ENCODE data around the gene EEF2.
A peak's percentile ranks its signal among the peaks of the same experiment; 100 is the strongest.

The EEF2 gene

DNA sequence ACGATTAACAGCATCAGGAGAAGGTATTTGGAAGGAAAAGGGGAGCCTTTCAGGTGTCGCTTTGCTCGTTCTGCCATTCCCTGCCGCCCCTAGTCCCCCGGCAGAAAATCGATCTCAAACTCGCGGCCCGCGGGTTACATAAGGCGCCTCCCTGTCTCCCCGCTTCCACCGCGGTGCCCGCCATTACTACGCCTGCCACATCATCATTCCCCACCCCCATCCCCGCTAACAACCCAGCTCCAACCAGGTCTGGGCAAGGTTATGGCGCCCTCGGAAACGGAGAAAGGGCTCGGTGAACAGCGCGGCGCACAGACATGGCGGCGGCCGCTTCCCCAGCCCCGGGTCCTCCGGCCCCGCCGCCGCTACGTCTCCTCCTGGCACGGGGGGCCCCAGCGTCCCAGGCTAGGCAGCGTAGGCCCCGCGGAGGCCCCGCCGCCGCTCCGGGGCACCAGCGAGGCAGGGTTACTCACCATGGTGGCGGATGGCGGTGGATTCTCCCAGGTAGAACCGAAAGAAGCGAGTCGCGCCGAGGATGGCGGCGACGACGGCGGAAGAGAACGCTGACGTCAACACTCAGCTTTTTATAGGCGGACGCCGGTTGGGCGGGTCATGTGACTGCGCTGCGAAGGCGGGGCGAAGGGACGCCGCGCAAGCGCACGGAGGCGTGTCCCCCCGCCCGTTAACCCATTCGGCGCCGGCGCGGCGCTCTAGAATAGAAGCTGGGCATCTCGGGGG is at the start of gene EEF2:
Gene EEF2, minus strand, starts transcription at position 556 of the 735 bp plus-strand sequence. Its CDS starts 83 bp downstream, at position 473.
- DNase-seq (ENCODE audit: low read depth in 2 of 2), result peak; percentile 85 to 86

DNA sequence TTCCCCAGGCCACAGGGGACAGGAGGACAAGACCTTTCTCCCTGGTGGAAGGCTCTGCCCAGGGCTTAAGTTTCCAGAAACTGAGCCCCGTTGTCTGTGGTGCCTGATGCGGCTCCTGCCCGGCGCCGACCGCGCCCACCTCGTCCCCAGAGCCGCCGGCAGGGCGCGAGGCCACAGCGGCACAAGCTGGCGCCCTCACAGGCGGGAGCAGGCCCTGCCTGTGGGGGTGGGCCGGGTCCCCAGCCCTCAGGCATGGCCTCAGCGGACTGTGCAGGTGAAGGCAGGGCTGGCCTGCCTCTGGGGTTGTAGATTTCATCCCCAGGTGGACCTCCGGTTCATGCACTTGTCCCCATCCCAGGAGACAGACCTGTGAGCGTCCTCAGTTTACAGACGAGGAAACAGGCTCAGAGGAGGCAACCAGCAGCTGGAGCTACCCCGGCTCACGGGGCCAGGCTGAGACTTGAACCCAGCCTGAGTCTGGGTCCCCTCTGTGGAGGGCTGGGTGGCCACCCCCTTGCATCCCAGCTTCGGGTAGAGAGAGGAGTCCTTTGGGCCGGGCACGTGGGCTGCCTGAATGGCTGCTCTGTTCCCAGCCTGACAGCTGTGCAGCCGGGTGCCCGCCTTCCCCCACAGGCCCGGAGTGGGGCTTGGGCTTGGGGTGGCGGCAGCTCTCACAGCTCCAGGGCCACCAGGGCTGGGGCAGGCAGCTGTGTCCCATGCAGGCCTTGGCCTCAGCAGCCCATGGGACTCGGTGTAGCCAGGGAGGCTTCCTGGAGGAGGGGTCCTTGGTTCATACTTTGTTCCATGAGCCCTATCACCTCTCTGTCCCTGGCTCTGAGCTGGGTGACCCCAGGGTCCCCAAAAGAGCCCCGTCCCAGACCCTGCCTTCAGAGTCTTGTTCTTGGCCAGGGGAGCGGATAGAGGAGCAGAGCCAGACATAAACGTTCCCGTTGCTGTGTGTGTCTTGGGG is 49.1 kb upstream of the EEF2 start:
- no peak for DNase-seq (ENCODE audit: low read depth in 2 of 2)

DNA sequence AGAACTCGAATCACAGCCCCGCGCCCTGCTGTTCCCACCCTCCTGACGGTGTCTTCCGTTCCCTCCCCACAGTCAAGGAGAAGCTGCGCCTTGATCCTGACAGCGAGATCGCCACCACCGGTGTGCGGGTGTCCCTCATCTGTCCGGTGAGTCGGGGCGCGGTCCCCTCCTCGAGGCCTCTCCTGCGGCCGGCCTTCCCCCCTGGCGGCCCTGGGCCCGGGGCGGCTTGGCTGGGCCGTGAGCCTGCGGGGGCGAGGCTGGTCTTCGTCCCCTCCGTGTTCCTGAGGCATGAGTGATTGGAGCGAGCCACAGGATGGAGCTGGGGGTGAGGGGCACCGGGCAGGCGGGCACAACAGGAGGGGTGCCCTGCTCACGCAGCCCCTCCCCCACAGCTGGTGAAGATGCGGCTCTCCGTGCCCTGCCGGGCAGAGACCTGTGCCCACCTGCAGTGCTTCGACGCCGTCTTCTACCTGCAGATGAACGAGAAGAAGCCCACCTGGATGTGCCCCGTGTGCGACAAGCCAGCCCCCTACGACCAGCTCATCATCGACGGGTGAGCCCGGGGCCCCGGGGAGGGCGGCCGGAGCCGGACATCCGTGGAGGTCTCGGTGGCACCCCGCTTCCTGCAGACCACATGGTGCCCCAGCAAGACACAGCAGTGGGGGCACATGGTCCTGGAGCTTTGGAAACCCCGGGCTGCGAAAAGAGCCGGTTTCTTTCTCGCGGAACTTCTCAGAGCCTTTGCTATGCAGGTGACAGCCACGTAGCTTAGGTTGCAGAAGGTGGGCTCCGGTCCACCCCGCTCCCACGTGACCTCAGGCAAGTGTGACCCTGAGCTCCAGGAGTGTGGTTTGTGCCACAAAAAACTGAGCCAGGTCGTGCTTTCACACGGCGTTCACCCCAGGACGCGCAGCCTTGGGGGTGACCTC is 48.0 kb upstream of the EEF2 start:
- DNase-seq (ENCODE audit: low read depth in 2 of 2), result no peak

DNA sequence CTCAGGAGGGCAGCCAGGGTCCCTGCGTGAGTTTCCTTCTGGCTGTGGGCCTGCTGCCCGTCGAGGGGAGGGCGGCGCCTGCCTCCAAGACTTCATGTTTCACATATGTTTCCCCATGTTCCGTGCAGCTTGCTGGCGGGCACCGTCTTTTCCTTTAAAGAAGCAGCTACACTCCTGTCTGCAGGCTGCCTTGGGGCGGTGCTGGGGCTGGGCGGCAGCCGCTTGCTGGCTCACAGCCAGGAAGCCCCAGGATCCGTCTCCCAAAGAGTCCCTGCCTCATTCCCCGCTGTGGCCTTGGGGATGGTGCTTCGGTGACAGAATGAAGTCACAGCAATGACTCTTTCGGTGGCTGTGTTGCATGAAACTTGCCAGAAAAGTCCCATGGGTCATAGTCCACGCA is 47.2 kb upstream of the EEF2 start:
- no peak for DNase-seq (ENCODE audit: low read depth in 2 of 2)

DNA sequence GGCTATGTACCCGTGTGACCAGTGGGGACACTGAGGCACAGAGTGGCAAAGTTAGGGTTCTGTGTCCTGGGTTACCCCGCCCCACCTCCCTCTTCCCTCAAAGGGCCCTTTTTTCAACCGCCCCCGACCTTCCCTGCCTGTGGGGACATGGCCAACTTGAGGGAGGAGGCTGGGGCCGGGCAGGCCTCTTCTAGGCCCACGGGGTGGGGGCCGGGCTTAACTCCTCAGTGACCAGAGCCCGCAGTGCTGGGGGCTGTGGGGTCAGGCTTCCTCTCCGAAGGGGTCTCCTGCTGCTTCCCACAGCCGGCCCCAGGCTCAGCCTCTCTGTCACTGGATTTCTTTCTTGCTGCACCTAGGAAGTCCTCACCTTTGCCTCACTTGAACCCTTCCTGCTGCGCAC is 46.2 kb upstream of the EEF2 start:
- no peak for DNase-seq (ENCODE audit: low read depth in 2 of 2)

DNA sequence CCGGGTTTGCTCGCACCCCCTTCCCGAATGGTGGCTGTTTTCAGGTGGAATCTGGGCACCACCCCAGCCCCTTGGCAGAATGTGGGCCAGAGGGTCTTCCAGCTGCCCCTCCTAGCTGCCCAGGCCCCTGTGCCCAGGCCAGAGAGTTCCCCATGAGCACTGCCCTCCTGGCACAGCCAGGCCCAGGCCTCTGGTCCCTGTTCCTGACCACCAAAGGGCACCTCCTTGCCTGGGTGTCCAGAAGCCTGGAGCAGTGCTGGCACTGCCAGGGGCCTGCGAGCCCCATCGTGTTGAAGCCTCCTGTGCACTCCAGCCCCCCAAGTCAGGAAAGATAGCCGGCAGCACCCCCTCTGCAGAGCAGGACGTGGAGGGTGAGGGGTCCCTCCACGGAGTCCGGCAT is 45.7 kb upstream of the EEF2 start:
- no peak for DNase-seq (ENCODE audit: low read depth in 2 of 2)

DNA sequence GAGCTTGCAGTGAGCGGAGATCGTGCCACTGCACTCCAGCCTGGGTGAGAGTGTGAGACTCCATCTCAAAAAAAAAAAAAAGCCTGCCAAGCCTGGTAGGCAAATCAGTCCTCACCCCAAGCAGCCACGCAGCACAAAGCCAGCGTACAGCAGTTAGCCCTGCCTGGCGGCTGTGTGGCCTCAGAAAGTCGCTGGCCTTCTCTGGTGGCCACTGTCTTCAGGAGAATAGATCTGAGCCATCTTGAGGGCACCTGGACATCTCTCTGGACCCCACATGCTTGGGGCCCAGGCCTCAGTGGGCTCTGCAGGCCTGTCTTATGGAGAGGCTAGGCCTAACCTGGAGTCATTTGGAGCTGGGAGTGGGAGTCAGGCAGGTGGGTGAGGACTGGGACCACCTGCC is 45.3 kb upstream of the EEF2 start:
- no peak for DNase-seq (ENCODE audit: low read depth in 2 of 2)

DNA sequence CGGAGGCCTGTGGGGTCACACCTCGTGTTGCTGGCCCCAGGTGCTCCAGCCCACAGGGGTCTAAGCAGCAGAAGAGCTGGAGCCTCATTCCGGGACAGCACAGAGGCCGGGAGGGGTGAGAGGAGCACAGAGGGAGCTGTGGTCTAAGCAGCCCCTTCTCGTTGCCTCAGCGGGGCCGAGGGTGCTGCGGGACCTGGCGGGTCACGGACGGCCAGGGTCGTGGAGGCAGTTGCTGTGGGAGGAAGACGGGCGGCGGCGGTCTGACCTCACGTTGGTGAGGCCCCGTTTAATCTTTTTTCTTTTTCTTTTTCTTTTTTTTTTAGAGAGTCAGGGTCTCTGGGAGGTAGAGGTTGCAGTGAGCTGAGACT is 44.0 kb upstream of the EEF2 start:
- no peak for DNase-seq (ENCODE audit: low read depth in 2 of 2)

DNA sequence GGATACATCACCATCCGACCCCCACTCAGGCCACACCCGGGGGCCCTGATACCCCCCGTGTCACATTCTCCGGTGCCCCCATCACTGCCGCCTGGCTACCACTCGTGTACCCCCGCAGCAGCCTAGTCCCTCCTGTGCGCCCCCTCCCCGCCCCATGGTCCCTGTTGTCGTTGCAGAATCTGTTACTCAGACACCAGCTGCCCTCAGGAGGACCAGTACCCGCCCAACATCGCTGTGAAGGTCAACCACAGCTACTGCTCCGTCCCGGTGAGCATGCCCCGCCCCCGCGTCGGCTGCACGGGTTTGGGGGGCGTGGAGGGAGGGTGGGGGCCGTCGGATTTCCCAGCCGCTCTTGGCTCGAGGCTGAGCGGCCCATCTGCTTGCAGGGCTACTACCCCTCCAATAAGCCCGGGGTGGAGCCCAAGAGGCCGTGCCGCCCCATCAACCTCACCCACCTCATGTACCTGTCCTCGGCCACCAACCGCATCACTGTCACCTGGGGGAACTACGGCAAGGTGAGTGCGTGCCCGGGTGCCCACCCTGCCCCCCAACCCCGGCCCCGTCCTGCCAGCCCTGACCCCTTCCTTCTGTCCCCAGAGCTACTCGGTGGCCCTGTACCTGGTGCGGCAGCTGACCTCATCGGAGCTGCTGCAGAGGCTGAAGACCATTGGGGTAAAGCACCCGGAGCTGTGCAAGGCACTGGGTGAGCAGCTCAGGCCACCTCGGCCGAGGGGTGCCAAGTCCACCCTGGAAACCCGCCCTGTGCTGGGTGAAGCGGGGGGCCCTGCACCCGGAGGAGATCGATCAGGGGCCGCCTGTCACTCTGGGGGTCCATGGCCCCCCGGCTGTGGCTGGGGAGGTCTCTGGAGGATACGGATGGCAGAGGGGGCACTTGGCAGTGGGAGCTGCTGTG is 43.3 kb upstream of the EEF2 start:
- no peak for DNase-seq (ENCODE audit: low read depth in 2 of 2)

DNA sequence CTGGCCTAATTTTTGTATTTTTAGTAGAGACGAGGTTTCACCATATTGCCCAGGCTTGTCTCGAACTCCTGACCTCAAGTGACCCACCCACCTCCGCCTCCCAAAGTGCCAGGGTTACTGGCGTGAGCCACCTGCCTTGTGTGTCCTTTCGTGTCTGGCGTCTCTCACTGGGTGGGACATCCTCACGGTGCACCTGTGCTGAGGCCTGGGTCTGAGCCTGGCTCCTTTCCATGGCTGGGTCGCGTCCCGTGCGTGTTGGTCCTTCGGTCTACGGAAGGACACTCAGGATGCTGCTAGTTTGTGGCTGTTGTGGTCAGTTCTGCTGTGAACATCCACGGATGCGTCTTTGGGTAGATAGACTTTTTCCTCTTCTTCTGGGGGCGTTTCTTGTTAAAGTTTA is 41.9 kb upstream of the EEF2 start:
- DNase-seq (ENCODE audit: low read depth in 2 of 2), result no peak

DNA sequence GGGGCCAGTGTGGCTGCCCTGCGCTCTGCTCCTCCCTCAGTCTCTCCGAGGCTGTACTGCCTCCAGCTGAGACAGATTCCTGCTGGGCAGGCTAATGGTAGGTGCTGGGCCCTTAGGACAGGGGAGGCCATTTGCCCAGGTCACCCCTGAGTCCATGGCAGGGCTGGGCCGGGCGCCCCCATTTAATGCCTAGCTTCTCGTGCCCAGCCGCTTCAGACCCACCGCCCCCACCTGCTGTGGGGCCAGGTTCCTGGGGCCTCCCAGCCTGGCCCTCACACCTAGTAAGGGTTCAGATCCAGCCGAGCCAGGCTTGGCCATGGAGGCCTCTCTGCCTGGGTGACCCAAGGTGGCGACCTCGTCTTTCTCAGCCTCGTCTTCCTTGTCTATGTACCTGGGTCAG is 40.1 kb upstream of the EEF2 start:
- DNase-seq (ENCODE audit: low read depth in 2 of 2), result no peak

DNA sequence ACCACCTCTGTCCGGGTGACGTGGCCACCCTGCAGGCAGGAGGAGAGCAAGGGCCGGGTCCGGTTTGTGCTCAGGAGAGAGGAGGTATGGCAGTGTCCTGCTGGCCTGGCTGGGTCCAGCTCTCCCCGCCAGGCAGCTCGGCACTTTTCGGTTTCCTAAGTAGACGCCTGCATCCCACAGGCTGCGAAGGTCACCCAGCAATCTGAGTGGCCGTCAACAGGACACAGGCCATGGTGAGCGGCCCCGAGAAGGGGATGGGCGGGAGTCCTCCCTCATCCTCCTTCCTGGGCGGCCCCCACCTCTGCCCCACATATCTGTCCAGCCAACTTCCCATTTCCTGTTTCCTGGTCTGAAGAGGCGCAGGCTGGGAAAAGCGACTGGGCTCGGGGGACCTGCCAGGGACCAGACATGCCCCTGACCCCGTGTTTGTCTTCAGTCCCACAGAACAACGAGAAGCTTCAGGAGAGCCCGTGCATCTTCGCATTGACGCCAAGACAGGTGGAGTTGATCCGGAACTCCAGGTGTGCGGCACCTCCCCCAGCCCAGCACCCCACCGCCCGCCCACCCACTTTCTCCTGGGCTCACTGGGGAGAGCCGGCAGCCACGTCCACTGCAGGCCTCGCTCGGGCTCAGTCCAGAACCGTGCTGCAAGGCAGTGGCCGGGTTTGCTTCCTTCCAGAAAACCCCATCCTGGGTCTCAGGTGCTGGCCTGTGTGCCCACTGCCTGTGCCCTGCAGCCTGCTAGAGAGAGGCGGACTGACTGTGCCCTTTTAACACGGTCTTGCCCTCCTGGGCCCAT is 38.5 kb upstream of the EEF2 start:
- no peak for DNase-seq (ENCODE audit: low read depth in 2 of 2)

DNA sequence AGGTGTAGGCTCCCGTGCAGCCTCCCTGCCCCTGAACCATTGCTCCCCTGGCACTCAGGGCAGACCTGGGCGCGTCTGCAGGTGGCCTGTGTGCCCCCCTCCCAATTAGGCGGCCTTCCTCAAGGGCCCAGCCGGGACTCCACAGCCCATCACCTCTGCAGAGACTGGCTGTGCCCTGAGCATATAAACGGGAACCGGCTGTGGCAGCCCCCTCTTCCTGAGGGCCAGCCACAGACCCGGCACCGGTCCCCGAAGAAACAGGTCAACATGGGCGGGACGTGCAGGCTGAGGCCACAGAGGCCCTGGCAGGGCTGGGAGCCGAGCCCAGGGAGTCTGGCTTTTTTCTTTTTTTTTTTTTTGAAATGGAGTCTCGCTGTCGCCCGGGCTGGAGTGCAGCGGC is 34.3 kb upstream of the EEF2 start:
- DNase-seq (ENCODE audit: low read depth in 2 of 2), result no peak

DNA sequence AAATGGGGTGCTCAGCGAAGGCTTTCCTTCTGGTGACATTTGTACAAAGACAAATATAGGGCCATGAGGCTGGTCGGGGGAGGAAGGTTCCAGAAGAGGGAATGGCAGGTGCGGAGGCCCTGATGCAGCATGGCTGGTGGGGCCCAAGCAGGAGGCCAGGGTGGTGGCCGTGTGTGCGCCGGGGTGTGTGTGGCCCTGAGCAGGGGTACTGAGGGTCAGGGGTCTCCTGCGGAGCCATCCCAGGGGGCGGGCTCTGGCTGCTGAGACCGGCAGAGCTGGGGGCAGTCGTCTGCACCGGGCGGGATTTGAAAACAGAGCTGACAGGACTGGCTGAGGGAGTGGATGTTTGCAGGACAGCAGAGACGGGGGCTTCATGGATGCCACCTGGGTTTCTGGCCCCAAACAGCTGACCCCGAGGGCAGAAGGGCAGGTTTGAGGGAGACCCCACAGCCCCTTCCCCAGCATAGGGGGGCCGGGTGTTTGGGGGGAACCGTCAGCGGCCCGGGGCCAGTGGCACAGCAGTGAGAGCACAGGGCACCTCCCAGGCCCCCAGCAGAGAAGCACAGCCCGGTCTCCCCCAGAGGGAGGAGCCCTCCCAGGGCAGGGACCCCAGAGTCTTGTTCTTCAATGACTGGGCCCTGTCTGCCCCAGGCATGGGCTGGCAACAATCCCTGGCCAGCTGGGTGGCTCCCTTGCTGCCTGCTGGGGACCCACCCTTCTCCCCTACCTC is 33.7 kb upstream of the EEF2 start:
- DNase-seq (ENCODE audit: low read depth in 2 of 2), result no peak

DNA sequence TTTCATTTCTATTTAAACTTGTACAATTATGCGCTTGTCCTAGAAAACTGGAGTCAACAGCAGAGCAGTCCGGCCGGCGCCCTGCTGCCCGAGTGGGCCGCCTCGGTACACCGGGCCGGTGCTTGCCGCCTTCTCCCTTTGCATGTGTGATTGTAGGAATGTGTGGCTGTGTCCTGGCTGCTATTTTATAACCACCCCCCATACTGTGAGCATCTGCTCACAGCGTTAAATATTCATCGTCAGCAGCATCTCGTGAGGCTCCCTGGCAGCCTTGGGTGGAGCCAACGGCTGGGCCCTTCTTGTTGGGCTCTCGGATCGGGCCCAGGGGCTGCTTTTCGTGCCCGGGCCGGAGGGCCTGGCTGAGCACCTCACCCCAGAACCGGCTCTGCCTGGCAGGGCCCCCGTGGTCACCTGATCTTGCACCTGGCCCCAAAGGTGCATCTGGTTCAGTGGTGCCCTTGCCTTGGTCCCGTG is 32.9 kb upstream of the EEF2 start:
- no peak for DNase-seq (ENCODE audit: low read depth in 2 of 2)

DNA sequence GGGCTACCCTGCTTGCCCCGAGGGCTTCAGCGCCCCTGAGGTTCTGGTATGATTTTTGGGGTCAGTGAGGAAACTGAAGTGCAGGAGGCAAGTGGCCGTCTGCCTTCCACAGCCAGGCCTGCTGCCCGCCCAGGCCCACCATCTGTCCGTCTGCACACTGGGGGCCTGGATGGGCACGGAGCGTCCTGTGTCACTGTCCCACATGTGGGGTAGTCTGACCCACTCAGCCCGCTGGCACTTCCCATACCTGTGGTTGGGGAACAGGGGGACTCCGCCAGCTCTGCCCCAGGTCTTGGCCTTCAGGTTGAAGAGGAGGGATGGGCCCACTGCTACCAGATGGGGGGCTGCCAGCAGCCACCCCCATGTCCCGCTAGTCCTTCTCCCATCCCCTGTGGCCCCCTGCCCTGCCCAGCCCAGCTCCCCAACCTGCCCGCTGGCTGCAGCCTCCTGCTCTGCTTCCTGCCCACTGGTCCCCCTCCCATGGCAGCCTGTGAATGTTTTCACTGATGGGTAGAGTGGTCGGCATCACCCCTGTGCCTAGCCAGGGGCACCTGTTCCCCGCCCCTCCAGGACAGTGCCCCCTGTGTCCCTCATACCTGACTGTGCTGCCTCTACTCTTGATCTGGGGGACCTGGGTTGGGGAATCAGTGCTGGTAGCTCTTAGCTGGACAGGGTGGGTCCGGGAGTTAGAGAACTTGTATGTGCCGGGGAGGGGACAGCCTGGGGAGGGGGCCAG is 31.8 kb upstream of the EEF2 start:
- no peak for DNase-seq (ENCODE audit: low read depth in 2 of 2)

DNA sequence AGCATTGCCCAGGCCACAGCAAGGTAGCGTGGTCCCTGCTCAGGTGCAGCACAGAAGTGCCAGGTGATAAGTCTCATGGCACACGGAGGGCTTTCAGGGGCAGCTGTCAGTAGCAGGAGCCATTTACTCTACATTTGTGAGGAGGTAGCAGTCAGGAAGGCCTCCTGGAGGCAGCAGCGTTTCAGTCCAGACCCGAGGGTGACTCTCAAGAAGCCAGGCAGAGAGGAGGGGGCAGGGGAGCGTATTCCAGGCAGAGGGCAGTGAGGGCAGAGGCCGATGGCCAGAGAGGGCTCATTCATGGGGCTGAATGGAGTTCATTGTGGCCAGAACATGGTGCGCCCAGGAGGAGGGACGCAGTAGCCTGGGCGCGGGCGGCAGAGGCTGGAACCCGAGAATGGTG is 31.2 kb upstream of the EEF2 start:
- DNase-seq (ENCODE audit: low read depth in 2 of 2), result no peak

DNA sequence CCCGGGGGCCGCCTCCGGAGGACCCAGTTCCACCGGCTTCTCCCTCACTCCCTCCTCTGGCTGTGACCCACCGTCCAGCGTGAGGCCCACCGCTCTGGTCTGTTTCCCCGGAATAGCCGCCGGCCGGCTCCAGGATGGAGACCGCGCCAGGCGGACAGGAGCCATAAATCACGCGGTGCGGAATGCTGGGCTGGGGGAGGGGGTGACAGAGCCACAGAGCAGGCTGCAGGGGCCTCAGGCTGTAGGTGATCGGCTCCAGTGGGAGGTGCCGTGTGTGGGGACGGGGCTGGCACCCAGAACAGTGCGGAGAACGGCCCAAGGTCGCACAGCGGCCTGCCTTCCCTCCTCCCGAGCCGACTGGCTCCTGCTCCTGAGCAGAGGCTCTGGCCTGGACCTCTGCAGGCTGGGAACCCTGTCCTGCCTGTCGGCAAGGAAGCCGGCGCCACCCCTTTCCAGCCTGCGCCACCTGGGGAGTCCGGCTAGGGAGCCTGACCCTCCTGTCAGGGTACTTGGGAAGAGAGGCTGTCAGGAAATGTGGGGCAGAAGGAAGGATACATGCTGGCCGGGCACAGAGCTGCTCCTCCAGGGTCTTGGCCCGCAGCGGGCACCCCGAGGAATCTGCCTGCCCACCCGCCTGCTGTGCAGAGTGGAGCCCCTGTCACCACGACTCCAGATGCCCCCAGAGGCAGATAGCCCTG is 30.6 kb upstream of the EEF2 start:
- no peak for DNase-seq (ENCODE audit: low read depth in 2 of 2)
